Retina (tissue), 1 donor: Measurements from ENCODE around the gene KREMEN1.
A peak's percentile ranks its signal among the peaks of the same experiment; 100 is the strongest.

Source experiments
- DNase-seq: peaks from one replicate; pipeline ENCODE4 v3.0.0-alpha.2; 2016

KREMEN1 gene

DNA sequence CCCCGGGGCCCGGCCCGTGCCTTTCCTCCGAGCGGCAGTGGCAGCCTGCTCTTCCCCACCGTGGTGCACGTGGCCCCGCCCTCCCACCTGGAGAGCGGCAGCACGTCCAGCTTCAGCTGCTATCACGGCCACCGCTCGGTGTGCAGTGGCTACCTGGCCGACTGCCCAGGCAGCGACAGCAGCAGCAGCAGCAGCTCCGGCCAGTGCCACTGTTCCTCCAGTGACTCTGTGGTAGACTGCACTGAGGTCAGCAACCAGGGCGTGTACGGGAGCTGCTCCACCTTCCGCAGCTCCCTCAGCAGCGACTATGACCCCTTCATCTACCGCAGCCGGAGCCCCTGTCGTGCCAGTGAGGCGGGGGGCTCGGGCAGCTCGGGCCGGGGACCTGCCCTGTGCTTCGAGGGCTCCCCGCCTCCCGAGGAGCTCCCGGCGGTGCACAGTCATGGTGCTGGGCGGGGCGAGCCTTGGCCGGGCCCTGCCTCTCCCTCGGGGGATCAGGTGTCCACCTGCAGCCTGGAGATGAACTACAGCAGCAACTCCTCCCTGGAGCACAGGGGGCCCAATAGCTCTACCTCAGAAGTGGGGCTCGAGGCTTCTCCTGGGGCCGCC is 23.1 kb upstream of the KREMEN1 start:
- no peak for DNase-seq

DNA sequence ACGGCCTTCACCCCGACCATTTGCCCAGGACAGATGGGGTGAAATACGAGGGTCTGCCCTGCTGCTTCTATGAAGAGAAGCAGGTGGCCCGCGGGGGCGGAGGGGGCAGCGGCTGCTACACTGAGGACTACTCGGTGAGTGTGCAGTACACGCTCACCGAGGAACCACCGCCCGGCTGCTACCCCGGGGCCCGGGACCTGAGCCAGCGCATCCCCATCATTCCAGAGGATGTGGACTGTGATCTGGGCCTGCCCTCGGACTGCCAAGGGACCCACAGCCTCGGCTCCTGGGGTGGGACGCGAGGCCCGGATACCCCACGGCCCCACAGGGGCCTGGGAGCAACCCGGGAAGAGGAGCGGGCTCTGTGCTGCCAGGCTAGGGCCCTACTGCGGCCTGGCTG is 22.4 kb upstream of the KREMEN1 start:
- DNase-seq = no peak

- no peak for DNase-seq
Observed at GRCh38 chr22:29053048-29053702, 19.7 kb upstream of the KREMEN1 start.

DNA sequence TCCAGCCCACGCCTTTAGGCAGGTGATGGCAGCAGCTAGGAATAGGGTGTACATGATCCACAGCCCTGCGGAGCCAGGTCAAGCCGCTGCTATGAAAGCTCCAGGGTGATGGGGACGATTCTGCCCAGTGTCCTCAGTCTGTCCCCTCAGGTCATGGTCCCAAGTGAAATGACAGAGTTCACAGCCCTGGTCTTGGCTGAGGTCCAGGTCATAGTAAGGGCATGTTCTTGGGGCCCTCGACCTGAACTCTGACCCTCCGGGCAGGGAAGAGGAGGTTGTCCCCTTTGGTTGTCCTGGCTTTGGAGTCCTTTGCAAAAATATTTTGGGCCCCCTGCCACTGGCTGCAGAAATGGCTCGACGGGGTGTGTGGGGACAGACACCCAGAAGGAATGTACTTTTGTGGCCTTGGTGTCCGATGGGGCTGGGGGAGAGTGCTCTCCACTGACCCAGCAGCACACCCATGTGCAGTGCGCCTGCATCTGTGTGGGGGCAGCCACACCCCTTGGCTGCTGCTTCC is 18.5 kb upstream of the KREMEN1 start:
- no peak for DNase-seq

DNA sequence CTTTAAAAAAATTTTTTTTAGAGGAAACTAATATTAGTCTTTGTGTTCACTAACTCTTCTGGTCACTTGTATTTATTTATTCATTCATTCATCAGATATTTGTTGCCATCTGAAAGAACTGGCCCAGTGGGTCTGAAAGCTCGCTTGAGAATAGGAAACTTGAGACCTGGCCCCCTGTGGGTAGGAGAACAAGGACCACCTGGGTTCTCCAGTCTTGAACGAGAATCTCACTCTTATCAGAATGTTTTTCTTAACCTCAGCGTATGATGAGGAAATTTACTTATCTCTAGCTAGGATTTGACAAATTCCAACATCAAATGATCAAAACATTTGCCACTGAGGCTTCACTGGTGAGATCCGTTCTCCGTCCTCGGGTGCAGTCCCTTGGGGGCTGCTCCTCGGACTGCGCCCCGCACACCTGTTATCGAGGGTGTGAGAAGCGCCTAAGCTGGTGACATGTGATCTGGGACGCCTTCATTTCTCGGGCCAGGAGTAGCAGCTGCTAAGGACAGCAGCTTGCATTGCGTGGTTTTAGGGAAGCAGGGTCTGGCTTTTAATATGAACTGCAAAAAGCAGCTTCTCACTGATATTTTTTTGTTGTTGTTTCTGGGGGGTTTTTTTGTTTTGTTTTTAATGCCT is 17.5 kb upstream of the KREMEN1 start:
- no peak for DNase-seq

GRCh38 chr22:29056472-29056871 is 16.4 kb upstream of the KREMEN1 start:
- DNase-seq = no peak

DNA sequence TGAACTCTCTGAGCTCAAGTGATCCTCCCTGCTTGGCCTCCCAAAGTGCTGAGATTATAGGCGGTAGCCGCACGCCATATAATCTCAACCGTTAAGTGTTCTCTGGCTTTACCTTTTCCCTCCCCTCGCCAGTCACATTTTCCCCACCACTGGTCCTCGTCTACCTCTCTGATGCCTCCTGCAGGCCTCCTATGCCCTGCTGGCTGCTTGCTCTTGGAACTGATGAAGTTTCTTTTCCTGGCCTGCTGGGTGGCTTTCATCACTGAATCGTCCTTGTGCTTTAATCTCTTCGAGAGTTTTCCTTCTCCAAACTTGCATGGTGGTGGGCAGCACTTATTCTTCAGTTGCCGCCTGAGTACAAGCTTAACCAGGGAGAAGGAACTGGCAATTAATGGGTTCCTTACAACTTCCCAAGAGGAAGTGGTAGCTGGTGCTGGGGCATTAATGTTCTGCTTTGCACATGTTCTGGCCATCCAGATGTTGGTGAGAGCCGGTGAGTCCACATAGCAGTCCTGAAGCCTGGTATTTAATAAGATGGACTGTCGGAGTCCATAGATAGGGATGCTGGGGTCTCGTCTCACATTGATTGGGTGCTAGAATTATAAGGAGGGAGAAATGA is 12.5 kb upstream of the KREMEN1 start:
- DNase-seq = no peak

DNA sequence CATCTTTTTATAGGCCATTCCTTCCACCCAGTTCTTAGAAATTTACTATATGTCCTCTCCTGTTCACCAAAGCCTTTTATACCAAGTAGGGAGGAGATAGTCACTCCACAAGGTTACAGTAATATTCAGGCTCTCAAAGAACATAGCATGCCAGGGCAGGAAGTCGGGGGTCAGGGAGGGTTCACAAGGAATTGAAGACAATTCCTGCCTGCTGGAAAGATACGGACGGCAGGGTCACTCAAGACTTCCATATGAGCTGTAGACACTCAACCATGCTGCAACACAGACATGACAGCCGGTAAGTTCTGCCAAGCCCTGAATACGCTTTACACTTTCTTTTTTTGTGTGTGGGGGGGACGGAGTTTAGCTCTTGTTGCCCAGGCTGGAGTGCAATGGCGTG is 11.9 kb upstream of the KREMEN1 start:
- no peak for DNase-seq

- DNase-seq = no peak
Observed at GRCh38 chr22:29061773-29062172, 11.1 kb upstream of the KREMEN1 start, which contains the start of gene C22orf31. C22orf31 (minus strand) TSS chr22:29061831; CDS start chr22:29061792, 39 bp downstream.

GRCh38 chr22:29062286-29062821 is 10.5 kb upstream of the KREMEN1 start:
- DNase-seq = no peak

DNA sequence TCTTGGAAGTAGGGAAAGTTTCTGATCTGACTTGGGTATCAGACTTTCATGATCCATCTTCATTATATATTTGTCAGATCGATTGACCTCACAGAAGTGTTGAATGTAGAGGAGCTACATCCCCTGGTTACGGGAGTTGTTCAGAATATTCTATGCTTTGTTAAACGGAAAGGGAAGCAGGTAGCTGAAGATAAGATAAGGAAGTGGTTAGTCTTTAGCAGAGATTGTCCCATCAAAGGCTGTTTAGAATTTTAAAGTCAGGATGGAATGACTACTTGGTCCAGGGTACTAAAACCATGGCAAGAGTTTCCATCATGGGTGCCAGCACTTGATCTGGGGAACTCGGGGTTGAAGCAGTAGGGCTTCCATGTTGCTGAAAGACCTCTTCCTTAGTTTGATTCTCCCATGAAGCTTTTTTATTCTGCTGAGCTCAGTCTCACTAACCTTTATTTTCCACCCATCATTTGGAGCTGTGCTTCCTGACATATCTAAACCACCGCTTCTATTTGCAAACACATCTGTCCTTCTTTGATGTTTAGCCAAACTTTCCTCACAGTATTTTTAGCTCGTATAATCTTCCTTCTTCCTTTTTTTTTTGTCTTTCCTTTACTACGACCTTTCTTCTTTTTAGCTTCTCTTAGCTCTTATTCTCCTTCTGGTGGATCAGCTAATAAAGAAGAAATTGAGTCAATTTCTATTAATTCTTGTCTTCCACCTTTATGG is 7.2 kb upstream of the KREMEN1 start:
- DNase-seq = no peak

GRCh38 chr22:29069463-29069862 is 3.4 kb upstream of the KREMEN1 start:
- DNase-seq = no peak

DNA sequence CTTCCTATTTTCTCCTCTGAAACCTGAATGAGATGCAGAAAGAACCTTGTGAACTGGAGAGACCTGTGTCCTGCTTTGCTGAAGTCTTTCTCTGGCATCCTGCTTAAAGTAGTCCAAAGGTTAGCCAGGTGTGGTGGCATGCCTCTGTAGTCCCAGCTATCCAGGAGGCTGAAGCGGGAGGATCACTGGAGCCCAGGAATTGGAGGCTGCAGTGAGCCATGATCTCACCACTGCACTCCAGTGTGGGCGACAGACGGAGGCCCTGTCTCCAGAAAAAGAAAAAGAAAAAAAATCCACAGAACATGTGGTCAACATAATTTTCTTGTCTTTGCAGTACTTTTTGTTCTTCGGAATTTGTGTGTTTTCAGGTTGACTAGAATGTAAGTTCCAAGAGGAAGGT is 2.3 kb upstream of the KREMEN1 start:
- DNase-seq = no peak

GRCh38 chr22:29071261-29072045 is 1.4 kb upstream of the KREMEN1 start:
- no peak for DNase-seq

GRCh38 chr22:29072193-29072978 is 449 bp upstream of the KREMEN1 start:
- DNase-seq = peak; percentile 85

- DNase-seq = peak; percentile 67
Observed at GRCh38 chr22:29073618-29074275, 912 bp downstream of the KREMEN1 start.

DNA sequence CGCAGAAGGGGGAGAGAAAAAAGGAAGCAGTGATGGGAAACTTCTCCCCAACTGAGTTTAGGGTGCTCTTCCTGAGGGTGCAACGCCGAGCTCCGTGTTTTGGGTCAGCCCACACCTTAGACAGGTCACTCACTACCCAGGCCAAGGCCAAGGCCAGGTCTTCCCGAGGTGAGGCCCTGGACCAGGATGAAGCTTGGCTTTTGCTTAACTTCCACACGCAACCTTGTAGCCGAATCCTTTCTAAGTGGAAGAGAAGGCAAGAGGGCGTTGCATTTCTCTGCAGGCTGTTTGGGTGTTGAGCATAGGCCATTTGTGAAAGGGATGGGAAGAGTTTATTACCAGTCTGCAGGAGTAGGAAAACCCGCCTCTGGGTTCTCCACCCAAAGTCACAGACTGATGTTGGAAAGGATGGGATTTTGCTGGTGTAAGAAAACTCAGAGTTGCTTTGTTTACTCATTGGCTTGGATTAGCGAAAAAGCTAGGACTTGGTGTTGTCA is 1.5 kb downstream of the KREMEN1 start:
- no peak for DNase-seq

DNA sequence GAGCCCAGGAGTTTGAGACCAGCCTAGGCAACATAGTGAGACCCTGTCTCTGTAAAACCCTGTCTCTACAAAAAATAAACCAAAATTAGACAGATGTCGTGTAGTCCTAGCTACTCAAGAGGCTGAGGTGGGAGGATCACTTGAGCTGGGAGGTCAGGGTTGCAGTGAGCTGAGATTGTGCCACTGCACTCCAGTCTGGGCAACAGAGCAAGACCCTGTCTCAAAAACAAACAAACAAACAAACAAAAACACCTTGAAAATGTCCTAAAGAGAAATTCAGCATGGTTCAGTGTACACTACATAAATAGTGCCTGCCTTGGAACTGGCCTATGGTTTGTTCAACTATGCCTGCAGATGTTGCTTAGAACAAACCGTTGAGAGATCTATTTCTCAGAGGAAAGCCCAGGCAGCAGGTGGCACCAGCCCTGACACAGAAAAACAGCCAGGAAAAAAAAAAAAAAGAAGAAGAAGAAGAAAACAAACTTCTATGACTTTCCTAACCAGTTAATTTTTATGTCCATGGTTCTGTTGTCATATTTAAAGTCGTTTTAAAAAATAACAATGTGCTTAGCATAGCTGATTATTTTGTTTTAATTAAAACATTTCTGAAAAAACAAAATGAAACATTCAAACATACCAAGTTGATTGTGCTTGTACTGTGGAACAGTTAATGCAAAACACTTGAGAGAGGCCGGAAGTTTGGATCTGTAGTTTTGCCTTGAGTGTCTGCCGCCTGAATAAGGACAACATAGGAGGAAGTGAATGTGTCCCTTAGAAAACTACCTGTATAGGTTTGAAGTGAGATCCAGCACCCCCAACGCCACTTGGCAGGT is 5.4 kb downstream of the KREMEN1 start:
- no peak for DNase-seq

DNA sequence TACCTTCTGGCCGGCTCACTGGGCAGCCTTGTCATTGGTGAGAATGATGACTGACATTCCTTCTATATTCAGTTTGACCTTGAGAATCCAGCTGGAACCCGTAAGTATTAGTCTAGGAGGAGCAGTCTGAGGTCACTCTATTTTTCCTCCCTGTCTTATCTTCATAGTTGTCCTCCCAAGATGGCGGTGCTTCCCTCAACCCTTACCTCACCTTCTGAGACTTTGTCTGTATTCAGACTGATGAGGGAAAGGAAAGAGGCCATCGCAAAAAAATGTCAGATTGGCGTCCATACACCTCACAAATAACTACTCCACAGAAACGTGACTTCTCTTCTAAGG is 6.0 kb downstream of the KREMEN1 start:
- no peak for DNase-seq
